ENCODE measurements around the gene PAX5.

- TF ChIP-seq EZH2 (IDR thresholded peaks at IDR 0.05; ENCODE audit: insufficient read depth, poor library complexity, severe bottlenecking) (no peak), EZH2phosphoT487 (IDR thresholded peaks at IDR 0.05; ENCODE audit: insufficient read depth, low read depth) (no peak)
These were observed 95.5 kb downstream of the PAX5 start for GRCh38 chr9:36938617-36939016.
